MM.1S (cell line): ENCODE results near the gene OTOP2.

ENCODE experiments used
- CTCF ChIP-seq: fragments of 300-600 bp; sonication (generic); IDR thresholded peaks from 2 replicates; pipeline ENCODE4 v1.5.1; 2016; ENCODE audit warnings: antibody characterized with exemption, low read length, mixed read lengths
- EZH2 ChIP-seq: fragments of 300-600 bp; sonication (generic); optimal IDR thresholded peaks from 2 replicates; pipeline ENCODE3; 2017; ENCODE audit warnings: low read depth, mild to moderate bottlenecking, antibody characterized with exemption, low read length, mixed read lengths
- EZH2phosphoT487 ChIP-seq: fragments of 300-600 bp; sonication (generic); IDR thresholded peaks from 2 replicates; pipeline ENCODE4 v1.6.1; 2018; ENCODE audit warnings: antibody characterized with exemption, low read length

GRCh38 chr17:74972973-74973328 lies 48.9 kb downstream of the OTOP2 start:
- TF ChIP-seq CTCF = no peak
- no peak for TF ChIP-seq EZH2phosphoT487
- no peak for TF ChIP-seq EZH2
